KG1 (cell line): ENCODE data around the gene CHST13.

Experiments
- DNase-seq: peaks from one replicate; lab custom pipeline; 2025; lab: John Stamatoyannopoulos, UW

Gene CHST13, protein sequence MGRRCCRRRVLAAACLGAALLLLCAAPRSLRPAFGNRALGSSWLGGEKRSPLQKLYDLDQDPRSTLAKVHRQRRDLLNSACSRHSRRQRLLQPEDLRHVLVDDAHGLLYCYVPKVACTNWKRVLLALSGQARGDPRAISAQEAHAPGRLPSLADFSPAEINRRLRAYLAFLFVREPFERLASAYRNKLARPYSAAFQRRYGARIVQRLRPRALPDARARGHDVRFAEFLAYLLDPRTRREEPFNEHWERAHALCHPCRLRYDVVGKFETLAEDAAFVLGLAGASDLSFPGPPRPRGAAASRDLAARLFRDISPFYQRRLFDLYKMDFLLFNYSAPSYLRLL

DNA sequence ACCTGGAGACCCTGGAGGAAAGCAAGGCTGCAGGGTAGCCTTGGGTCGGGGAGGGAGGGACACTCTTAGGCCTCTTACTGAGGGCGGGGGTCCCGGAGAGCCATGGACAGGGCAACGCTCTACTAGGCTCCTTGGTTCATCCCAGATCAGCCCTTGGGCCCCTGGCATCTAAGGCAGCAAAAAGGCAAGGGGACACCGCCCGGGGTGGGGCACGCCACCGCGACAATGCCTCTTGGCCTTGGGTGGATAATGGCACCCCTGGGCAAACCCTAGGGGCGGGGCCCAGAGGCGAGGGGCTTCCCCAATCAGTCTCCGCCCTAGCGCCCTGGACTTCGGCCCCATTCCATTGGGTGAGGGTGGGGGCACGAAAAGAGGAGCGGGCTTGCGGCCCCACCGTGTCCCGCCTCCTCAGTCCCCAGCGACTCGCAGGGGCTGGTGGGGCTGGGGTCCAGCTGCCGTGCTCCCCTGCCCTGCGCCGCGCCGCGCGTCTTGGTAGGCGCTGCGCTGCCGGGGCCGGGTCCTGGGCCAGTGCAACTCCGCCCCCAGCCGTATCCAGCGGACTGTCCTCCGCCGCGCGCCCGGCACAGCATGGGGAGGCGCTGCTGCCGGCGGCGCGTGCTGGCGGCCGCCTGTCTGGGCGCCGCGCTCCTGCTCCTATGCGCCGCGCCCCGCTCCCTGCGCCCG, at the start of gene CHST13:
TSS of gene CHST13 (plus strand) at position 411 of the 684 bp plus-strand sequence. CDS start at position 589, 178 bp downstream.
- DNase-seq: no peak

DNA sequence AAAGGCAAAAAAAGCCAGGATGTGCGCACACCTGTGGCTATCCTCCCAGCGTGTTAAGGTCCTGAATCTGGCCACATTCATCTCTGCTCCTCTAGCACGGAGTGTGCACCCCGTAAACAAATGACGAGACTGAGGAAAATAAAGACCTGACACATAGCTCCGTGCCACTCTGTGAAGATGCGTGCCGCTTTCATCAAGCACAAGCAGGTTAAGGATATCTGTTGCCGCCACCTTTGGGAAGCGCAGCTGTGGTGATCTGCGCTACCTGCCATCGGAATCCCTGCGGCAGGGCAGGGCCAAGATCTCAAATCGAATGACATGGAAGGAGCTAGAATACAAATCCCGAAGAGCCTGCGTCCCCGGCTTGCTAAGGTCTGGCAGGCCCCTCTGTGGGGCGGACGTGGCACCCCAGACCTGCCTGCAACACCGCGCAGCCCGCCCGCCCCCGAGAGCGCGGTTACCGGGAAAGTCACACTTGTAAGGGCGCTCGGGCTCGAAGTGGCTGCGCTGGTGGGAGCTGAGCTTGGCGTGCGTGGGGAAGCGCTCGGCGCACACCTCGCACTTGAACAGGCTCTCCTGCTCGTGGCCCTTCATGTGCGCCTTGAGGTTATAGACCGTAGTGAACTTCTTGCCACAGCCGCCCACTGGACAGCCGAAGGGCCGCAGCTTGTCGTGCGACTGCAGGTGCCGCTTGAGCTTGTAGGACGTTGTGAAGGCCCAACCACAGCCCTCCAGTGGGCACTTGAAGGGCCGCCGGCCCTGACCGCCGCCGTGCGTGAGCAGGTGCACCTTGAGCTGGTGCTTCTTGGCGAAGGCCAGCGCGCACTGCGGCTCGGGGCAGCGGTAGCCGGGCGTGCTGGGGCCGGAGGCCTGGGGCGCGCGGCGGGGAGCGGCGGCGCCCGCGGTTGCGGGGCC, 49.2 kb upstream of the CHST13 start:
- DNase-seq: no peak

DNA sequence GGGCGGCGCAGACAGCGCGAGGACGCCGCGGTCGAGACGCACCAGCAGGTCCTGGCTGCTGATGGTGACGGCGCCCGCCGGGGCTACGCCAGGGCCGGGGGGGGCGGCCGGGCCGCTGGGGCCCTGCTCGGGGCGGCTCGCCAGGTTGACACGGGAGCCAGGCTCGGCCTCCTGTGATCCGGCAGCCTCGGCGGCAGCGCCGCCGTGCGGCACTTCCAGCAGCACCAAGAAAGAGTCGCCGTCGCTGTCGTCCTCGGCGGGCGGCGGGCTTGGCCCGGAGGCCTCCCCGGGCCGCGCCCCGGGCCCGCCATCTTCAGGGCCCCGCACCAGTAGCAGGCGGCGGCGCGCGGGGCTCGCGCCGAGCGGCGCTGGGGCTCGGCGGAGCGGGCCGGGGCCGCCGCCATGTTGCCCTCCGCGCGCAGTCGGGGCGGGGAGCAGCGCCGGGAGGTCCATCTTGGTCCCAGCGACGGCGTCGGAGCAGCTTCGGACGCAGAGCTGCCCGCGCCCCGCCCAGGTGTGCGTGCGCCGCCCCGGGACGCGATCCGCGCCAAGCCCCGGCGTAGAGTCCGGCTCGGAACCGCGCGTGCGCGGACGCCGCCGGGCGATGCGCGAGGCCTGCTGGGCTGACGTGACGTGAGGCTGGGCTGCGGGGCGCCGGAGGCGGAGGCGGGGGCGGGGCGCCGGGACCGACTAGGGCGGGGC, 48.4 kb upstream of the CHST13 start, which contains the start of gene ZXDC:
TSS of gene ZXDC (minus strand) at position 479 of the 702 bp plus-strand sequence. CDS start at position 453, 26 bp downstream.
- peak; percentile 88 for DNase-seq

DNA sequence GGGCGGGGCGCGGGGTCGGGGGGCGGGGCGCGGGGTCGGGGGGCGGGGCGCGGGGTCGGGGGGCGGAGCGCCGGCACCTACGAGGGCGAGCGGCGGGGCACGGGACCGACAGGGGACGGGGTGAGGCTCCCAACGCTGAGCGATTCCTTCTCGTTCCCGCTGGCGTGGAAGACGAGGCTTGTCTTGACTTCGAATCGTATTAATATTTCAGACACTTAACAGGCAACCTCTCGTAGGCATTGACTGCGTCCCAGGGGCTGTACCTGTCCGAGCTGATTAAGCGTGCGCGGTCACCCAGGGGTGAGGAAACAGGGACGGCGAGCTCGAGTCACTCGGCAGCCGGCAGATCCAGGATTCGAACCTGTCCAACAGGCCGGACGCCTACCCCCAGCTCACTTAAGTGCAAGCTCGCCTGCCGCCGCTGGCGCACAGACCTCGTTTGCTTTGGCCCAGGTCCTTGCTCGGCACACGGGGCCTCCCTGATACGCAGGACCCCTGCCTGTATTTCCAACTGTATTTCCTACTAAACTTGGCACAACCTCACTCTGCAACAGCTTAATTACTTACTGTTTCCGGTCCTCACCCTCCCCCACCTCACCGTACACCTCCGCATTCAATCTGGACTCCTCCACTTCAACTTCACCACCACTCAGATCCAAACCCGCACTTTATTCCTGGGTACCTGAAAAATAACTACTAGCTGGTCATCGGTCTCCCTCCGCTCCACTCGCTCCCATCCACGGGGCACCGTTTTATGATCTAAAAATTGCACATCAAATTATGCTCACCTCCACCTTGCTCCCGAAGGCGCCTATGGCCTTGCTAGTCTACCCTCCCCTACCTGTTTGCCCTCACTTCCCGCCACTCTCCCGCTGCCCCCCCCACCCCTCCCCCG, 47.5 kb upstream of the CHST13 start:
- peak; percentile 20 for DNase-seq

DNA sequence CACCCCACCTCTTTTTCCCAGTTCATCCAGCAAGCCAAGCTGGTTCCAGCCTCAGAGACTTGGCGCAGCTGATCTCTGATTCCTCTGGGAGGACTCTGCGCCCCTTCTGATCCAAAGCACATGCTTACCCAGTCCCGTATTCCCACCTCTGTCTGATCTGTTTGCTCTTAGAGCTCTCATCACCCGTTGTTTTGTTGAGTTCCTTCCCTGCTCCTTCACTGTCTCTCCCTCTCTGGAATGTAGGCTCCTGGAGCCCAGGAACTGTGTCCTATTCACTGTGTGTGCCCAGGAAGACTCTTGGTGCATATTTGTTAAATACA, 46.9 kb upstream of the CHST13 start:
- DNase-seq: no peak

DNA sequence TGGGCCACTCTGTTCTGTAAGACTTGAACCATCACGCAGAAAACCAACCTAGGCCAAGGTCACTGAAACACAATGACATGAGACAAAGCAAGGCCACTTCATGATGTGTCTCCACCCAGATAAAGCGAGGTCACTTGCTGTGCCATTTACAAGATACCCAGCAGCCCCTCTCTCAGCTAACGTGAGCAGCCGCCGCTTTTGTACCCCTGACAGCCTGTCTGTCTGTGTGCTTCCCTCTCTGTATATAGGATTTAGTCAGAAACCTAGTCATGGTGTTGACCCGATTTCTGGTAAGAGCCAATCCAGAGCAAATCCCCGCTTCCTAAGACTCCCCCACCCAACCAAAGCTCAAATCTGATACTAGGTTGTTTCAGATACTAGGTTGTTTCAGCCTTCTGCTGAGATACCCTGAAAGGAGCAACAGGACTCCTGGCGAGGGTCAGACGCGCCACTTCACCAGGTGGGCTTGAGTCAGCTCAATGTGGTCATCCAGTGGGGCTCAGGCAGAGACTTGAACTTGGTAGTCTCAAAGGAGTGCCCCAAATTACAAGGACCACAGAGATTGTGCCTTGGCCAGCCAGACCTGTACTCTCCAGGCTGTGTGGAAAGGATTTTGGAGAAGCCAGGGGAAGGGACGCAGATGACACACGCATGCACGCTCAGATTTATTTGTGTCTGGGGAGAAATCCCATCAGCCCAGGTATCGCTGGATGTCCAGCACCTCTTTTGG, 45.2 kb upstream of the CHST13 start:
- DNase-seq: no peak

DNA sequence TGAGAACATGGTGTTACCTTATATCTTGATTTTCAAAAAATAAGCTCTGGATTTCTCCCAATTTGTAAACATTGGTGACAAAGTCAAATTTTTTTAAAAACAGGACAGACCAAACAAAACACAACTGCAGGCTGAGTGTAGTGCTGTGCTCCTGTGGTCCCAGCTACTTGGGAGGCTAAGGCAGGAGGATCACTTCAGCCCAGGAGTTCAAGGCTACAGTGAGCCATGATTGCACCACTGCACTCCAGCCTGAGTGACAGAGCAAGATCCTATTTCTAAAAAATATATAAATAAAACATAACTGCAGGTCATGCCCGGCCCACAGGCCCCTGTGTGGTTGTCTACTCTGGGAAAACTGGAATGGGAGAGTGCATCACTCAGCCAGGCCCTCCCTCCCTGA, 44.3 kb upstream of the CHST13 start:
- no peak for DNase-seq

DNA sequence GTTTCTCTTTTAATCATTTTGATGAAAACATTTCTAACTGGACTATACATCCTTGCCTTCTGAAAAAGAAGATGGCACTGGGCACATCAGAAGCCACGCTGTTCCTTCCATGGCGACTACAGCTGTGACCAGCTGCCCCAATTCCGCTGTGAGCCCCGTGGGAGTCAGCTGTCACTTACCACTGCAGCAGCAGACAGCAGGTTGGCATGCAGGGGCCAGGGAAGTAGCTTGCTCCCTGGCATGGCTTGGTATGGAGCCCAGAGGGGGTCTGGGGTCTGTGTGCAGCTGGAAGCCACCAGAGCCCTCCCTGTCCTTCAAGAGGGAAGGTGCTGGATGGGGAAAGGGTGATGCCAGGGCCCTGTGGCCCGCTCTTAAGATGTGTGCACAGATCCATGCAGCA, 43.7 kb upstream of the CHST13 start:
- no peak for DNase-seq

DNA sequence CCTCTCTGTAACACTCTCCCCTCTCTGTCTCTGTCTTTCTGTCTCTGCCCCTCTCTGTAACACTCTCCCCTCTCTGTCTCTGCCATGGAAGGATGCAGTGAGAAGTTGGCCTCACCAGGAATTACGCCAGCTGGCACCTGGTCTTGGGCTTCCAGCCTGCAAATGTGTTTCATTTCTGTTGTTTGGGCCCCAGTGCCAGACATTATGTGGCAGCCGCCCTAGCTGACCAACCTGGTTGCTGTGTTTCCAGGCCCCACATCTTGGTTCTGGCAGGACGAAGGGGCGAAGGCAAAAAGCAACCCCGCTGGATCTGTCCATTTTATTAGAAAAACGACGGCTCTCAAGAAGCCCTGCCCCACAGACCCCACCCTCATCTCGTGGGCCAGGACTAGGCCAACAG, 43.1 kb upstream of the CHST13 start:
- no peak for DNase-seq

DNA sequence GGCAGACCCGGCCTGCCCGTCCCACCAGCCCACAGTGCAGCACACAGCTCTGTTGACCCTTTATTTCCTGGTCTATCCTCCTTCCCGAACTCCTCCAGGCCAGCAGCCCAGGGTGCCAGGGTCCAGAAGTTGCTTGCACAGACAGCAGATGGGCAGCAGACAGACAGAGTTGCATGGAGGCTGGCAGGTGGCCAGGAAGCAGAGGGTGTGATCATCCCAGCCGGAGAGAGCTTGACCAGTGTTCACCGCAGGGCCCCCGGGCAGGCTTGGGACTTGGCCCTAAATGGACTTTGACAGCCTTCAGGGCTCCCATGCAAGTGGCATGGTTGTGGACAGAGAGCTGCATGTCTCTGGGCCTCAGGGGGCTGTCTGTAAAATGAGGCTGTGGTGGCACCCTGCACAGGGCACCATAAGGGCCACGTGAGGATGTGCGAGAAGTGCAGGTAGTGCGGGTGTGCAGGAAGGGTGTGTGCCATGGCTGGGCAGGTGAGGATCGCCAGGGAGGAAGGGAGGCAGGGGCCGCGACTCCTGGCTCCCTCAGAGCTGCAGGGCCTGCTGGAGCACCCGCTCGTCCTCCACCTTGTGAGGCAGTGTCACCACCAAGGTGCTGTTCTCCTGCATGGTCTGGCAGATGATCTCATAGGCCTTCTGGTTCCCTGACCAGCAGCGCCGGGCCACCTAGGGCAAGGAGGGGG, 42.0 kb upstream of the CHST13 start:
- no peak for DNase-seq

DNA sequence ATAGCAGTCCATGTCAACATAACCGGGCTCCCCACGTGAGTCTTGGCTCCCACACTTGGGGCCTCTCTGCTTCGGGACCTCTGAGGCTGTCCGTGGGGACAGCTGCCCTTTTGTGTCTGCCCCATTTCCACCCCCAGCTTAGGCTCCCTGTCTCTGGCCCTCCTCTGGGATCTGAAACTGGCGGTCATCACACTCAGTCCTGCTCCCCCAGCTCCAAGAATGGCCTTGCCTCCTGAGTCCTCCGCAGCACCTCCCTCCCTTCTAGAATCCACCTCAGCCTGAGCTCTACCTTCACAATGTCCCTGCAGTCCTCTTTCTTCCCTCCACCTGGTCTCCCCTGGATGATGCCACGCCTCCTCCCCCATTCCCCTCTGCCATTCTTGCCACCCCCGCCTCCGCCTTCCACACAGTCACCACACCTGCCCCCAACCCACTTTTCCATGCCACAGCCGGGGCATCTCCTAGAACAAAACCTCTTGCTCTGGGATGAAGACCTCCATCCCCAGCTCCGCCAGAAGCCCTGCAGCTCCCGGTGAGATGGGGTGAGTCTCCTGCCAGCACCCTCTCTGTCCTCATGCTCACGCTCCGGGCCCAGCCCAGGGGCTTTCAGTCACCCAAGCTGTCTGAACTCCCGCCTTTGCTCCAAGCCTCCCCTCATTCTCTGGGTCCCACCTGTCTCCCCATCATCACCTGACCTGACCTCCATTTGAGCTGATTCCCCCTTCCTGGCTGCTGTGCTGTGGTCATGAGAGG, 41.3 kb upstream of the CHST13 start:
- DNase-seq: no peak

DNA sequence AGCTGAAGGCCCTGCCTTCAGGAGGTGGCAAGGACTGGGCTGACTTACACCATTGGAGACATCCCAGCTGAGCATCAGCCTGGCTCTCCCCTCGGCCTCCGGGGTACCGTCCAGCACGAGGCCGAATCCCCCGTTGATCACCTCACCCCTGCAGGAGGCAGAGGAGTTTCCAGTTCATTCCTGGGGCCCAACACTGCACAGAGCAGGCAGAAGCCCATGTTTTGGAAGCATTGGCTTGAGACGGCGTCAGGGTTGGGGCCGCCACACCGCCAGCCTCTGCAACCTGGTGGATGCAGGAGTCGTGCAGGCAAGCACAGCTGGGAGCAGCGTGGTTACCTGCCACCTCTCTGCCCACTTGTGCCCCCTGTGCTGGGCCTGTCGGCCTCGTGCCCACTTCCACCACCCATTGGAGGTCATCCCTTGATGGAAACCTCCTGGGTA, 40.6 kb upstream of the CHST13 start:
- no peak for DNase-seq

DNA sequence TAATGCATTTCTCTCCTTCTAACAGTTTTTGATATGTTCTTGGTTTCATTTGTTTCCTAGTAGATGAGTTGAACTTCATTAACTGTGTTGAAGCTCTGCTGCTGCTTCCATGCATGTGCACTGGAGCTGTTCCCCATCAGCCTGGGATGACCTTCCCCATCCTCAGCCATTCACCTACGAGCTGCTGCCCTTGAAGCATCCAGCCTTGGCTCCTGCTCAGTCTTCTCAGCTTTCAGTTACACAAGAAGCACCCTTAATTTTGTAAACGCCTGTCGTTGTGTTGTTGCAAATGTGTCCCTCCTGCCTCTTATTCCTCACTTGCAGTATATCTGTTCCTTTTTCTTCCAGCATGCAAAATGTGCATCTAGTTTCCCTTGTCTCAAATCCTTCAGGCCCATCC, 39.8 kb upstream of the CHST13 start:
- no peak for DNase-seq

DNA sequence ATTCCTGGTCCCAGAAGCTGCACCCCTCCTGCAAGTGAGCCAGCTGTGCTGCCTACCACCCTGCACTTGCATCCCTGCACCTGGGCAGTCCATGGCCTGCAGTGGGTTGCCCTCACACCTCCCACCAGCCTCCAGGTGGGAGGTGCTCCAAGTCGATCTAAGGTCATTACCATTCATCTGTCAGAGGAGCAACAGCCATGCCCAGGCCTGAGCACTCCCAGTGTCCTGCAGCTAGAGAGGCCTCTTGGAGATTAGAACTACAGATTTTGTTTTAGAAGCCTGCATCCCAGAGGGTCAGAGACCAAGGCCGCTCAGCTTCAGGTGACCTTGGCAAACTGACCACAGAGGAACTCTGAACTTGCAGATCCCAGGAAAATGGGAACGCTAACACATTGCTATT, 39.3 kb upstream of the CHST13 start:
- DNase-seq: no peak

DNA sequence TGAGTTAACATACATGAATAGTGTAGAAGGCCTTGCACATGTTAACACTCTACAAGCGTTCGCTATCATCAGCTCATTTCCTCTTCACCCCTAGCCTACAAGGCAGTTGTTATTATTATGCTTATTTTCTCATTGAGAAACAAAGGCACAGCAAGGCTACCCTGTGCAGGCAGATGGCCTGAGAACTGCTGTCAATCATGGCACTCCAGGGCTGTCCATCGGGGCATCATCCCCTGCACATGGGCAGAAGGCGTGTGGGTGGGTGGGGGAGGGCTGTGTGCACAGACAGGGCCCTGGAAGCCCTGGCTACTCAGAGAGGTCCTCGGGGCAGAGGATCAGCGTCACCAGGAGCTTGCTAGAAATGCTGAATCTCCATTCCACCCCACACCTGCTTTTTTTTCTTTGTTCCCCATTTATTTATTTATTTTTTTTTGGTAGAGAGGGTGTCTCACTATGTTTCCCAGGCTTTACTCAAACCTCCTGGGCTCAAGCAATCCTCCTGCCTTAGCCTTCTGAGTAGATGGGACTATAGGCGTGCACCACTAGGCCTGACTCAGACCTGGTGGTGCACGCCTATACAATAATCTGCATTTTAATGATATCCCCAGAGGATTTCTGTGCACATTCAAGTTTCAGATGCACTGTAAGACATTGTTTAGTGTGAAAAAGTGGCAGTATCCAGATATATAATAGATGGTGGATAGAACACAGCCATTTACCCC, 38.6 kb upstream of the CHST13 start:
- no peak for DNase-seq

DNA sequence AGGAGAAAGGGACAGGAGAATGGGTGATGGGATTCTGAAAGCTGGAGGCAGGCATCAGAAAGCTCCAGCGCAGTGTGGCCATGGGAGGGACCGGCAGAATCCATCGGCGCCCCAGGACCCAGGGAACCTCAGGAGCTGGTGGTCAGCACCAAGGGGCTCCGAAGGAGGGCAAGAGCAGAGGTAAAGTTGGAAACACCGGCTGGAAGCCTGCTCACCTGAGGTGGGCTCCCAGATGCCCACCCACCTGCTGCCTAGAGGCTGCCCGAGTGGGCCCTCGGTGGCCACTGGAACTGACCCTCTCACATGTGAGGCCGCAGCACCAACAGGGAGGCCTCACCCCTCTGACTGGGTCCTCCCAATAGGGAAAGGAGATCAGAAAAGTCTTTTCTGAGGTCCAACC, 38.0 kb upstream of the CHST13 start:
- no peak for DNase-seq

DNA sequence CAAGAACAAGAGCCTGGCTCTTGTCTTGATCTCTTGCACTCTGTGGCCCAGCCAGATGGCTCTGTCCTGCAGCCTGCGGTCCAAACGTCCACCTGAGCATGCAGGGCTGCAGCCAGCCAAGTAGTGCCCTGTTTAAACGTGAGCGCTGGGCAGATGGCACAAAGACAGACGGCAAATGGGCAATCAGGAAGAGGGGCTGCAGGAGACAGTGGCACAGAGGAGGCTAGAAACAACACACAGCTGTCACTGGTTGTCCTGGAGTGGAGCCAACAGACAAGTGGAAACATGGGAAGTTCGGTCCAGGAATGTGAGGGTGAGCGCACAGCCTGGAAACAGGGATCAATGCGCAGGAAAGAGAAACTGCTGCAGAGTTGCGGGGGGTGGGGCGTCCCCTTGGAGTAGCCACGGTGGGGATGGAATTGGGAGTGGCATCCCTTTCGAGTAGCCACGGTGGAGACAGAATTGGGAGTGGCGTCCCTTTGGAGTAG, 37.6 kb upstream of the CHST13 start:
- DNase-seq: no peak

DNA sequence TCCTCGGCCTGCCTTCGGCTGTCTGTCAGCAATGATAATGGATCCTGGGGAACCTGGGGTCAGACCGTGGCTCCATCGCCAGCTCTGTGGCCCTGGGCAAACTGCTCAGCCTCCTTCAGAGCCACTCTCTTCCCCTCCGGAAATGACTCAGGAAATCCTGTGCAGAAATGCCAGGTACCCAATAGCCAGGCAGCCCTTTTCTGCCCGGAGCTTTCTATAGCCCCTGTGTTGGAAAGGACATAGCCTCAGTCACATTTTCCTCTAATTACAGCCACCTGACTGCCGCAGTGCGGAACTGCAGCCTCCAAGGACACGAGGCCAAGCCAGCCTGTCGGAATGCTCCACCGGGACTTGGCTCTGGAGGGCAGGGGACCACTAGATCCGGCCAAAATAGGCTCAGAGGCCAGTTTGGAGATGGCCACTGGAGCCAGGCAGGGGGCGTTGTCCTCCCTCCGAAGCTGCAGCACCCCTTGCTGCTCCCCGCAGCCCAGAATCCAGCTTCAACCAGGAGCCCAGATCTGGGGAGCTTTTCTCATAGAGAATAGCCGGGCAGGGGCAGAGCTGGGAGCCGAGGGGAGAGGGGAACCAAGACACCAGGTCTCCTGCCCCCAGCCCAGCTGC, 36.7 kb upstream of the CHST13 start:
- peak; percentile 55 for DNase-seq
